Astrocyte of the cerebellum (primary cell): Measurements from ENCODE around the gene GPR17.

Experiments
- DNase-seq: peaks from one replicate; pipeline ENCODE4 v3.0.0-alpha.2; 2011; ENCODE audit warnings: low read depth
- H3K4me3 ChIP-seq: 2 replicates; pipeline ENCODE4 v1.5.1; 2011; ENCODE audit warnings: mild to moderate bottlenecking, low read depth, low read length, moderate library complexity
- in situ Hi-C: cut with HindIII; loops from 2 replicates; pipeline ENCODE4 v1.10.0; 2017; ENCODE audit warnings: low sequenced_read_pairs
- TF ChIP-seq, protein P1 (sequence below): IDR thresholded peaks from 2 replicates; pipeline ENCODE4 v1.5.1; 2012; ENCODE audit warnings: low read length, low read depth, moderate library complexity, mild to moderate bottlenecking; ENCODE audit errors: missing control alignments

GPR17 gene

DNA sequence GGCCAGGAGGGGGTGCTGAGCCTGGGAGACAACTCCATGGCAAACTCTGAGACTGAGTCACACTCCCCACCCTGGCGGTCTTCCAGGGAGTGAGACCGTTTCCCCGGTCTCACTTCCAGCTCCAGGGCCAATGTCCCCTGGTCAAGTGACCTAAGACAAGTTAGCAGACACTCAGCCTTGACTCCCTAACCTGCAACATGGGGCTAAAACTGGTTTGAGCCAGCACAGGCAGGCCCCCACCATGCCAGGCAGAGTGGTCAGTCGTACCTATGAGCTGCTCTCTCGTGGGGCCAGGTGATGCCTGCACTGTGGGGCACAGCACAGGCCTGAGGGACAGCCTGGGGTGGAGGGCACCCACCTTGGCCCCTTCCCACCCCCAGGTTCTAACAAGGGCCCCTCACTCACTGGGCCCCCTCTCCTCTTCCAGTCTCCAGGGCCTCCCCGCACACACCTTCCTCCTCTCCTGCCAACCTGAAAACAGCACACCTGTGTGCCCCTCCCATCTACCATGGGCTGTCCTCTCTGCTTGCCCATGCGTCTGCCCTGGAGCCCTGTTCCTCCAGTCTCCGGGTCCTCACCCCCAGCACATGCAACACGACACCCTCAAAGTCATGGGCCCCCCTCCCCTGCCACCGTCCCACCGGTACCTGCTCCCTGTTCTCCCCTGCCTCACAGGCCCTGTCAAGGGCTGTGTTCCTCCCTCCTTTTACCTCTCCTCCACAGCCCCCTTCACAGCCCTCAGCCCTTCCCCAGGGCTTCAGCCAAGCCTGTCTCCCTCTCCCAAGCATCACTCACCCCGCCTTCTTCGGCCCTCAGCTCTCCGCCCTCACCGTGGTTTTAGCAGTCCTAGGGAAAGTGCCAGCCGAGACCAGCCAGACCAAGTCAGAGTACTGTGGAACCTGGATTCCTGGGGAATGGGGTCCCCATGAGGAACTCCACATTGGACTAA, 1.6 kb downstream of the GPR17 start:
- TF ChIP-seq, protein P1, sequence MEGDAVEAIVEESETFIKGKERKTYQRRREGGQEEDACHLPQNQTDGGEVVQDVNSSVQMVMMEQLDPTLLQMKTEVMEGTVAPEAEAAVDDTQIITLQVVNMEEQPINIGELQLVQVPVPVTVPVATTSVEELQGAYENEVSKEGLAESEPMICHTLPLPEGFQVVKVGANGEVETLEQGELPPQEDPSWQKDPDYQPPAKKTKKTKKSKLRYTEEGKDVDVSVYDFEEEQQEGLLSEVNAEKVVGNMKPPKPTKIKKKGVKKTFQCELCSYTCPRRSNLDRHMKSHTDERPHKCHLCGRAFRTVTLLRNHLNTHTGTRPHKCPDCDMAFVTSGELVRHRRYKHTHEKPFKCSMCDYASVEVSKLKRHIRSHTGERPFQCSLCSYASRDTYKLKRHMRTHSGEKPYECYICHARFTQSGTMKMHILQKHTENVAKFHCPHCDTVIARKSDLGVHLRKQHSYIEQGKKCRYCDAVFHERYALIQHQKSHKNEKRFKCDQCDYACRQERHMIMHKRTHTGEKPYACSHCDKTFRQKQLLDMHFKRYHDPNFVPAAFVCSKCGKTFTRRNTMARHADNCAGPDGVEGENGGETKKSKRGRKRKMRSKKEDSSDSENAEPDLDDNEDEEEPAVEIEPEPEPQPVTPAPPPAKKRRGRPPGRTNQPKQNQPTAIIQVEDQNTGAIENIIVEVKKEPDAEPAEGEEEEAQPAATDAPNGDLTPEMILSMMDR = no peak
- DNase-seq = no peak
- H3K4me3 ChIP-seq = no peak overlapping the region
- in situ Hi-C loops = no loop called here

DNA sequence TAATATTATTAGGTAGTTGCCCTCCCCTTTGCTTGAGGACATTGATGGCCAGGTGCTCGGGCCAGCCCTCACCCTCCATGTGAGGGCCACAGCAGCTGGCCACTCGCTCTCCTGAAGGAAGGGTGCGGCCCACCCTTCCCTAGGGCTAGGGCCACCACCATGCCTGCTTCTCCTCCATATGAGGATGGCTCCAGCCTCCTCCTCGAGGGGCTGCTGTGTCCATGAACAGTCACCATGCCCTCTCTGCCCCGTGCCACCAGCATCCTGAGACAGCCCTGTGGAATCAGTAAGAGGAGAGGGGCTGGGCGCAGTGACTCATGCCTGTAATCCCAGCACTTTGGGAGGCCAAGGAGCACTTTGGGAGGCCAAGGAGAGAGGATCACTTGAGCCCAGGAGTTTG, 2.4 kb downstream of the GPR17 start:
- in situ Hi-C loops = no loop called here
- H3K4me3 ChIP-seq = no peak overlapping the region
- TF ChIP-seq, protein P1 = no peak
- no peak for DNase-seq

DNA sequence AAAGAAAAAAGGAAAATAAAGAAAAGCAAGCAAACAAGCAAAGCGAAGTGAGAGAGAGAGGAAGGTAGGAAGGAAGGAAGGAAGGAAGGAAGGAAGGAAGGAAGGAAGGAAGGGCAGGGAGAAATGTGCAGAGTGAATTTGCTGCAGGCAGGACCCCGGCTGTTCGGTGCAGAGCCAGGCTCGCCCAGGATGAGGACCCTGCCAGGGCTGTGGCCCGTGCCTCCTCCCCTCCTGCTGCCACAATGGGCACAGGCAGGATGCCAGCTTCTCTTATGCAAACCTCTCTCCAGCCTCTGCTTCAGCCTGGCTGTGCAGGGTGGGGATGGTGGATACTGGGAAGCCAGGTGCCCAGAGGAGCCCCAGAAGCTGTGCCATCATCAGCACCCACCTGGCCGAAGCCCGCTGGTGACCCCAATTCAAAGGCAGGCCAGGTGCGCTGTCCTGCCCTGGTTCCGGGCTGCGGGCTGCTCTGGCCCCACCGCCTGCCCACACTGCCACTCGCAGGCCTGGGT, 3.2 kb downstream of the GPR17 start:
- TF ChIP-seq, protein P1 = no peak
- H3K4me3 ChIP-seq = no peak overlapping the region
- DNase-seq = no peak
- in situ Hi-C loops = no loop called here

DNA sequence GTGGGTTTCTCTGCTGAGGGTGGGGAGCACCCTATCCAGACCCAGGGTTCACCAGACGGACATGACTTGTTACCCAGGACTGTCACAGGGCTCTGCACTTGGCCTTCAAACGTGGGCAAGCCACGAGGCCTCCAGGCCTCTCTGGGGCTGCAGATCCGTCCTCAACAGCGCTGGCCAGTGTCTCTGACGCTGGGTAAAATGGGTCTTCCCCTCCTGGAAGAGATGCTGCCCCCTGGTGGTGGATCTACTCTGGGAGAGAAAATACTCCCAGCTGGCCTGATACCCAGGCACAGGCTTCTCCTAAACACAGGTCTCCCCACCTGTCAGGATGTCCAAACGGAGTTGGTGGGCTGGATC, 3.7 kb downstream of the GPR17 start:
- DNase-seq = peak; percentile 70
- in situ Hi-C loops = no loop called here

DNA sequence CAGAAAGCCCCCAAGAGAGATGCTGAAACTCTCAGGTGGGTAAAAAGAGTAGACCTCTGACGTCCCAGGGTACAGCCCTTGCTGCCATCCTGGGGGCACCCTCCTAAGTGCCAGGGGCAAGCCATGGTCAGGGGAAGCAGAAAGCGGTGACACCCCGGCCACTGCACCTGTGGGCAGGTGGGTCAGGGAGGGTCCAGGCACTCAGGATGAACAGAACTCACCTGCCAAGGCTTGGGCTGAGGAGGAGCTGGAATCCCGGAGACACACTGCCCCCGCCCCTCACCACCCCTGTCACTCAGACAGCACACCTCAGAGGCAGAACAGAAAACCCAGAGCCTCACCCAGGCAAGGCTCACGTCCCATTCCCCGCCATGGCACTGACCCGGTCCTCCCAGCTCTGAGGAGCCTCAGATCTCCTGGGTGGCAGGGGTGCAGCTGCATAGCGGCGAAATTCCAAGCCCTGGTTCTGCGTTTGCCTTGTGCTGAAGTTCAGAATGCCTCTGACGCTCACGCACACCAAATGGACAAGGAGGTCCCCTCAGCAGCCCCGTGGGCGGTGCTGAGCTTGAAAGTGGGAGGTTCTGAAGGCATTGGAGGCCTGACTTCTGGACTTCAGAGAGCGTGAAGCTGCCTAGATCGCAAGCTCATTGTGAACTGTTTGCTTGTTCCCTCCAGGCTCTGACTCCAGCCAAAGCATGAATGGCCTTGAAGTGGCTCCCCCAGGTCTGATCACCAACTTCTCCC, 4.3 kb downstream of the GPR17 start:
- H3K4me3 ChIP-seq = no peak overlapping the region
- no peak for DNase-seq
- TF ChIP-seq, protein P1 = no peak
- in situ Hi-C loops = no loop called here

More for the DNA sequence above, 3.7 kb downstream of the GPR17 start:
- TF ChIP-seq, protein P1 = peak; percentile 88
- no peak overlapping the region for H3K4me3 ChIP-seq

DNA sequence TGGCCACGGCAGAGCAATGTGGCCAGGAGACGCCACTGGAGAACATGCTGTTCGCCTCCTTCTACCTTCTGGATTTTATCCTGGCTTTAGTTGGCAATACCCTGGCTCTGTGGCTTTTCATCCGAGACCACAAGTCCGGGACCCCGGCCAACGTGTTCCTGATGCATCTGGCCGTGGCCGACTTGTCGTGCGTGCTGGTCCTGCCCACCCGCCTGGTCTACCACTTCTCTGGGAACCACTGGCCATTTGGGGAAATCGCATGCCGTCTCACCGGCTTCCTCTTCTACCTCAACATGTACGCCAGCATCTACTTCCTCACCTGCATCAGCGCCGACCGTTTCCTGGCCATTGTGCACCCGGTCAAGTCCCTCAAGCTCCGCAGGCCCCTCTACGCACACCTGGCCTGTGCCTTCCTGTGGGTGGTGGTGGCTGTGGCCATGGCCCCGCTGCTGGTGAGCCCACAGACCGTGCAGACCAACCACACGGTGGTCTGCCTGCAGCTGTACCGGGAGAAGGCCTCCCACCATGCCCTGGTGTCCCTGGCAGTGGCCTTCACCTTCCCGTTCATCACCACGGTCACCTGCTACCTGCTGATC, 4.9 kb downstream of the GPR17 start:
- in situ Hi-C loops = no loop called here
- TF ChIP-seq, protein P1 = no peak
- H3K4me3 ChIP-seq = no peak overlapping the region
- DNase-seq = peak; percentile 4
